ENCODE data around the gene B3GAT1.

DNA sequence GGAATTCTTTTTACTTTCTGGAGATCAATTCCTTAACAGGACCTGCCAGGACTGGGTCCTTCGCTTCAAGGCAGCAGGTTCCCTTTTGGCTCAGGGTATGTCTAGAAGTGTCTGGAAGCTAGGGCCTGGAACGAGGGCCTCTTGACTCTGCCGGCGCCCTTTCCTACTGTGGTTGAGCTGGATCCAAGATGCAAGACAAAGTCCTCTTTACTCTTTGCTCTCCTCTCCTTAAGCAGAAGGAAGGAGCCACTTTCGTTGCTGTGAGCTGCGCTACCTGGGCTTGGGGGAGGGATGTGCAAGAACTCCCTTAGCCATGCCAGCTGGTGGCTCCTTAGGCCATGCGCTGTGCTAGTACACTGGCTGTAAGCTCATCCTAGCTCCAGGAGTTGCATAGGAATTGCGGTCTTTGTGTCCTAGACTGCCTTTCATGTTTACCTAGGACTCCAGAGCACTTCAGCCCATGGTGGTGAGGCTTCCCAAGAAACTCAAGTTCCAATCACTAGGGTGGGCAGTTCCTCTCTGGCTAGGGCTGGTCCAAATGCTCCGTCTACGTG, 62.2 kb downstream of the B3GAT1 start:
- TF ChIP-seq POLR2A (IDR thresholded peaks at IDR 0.05): no peak
- TF ChIP-seq, protein P1, sequence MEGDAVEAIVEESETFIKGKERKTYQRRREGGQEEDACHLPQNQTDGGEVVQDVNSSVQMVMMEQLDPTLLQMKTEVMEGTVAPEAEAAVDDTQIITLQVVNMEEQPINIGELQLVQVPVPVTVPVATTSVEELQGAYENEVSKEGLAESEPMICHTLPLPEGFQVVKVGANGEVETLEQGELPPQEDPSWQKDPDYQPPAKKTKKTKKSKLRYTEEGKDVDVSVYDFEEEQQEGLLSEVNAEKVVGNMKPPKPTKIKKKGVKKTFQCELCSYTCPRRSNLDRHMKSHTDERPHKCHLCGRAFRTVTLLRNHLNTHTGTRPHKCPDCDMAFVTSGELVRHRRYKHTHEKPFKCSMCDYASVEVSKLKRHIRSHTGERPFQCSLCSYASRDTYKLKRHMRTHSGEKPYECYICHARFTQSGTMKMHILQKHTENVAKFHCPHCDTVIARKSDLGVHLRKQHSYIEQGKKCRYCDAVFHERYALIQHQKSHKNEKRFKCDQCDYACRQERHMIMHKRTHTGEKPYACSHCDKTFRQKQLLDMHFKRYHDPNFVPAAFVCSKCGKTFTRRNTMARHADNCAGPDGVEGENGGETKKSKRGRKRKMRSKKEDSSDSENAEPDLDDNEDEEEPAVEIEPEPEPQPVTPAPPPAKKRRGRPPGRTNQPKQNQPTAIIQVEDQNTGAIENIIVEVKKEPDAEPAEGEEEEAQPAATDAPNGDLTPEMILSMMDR (IDR thresholded peaks at IDR 0.05): no peak

All from adrenal gland (tissue), 5 donors.